Spinal cord (tissue), 10 donors: ENCODE measurements around the gene WDR73. TPM values are rescaled to one million over a fixed set of nuclear protein-coding genes. Genes with fewer than 3 reads are reported as not detected.

ENCODE experiments used
- DNase-seq, 6 donors: peaks; one replicate each; pipeline versions ENCODE4 v3.0.0 to v3.0.0-alpha.2; 2013 to 2015; ENCODE audit warnings: low spot score in 6 of 6, low read depth in 4 of 6
- H3K27ac ChIP-seq: one replicate; pipeline ENCODE4 v1.5.1; 2013; ENCODE audit warnings: low read depth, low read length, control low read depth
- H3K27me3 ChIP-seq: one replicate; pipeline ENCODE4 v1.6.1; 2013; ENCODE audit warnings: low read length; ENCODE audit not compliant: control insufficient read depth, insufficient read depth
- H3K36me3 ChIP-seq: one replicate; pipeline ENCODE4 v1.6.1; 2013; ENCODE audit warnings: low read length; ENCODE audit not compliant: control insufficient read depth, insufficient read depth
- H3K4me1 ChIP-seq: one replicate; pipeline ENCODE4 v1.6.1; 2013; ENCODE audit warnings: low read length; ENCODE audit not compliant: control insufficient read depth, insufficient read depth
- H3K4me3 ChIP-seq: one replicate; pipeline ENCODE4 v1.5.1; 2013; ENCODE audit warnings: low read depth, low read length, control low read depth
- H3K9me3 ChIP-seq: one replicate; pipeline ENCODE4 v1.6.1; 2013; ENCODE audit warnings: low read length; ENCODE audit not compliant: control insufficient read depth, insufficient read depth
- WGBS: methylation state at CpG from one replicate; pipeline ENCODE4 v1.1.5; 2013; ENCODE audit warnings: missing lambda C conversion rate; ENCODE audit not compliant: insufficient coverage; 5-methylcytosine and 5-hydroxymethylcytosine counted together
- polyA plus RNA-seq, 2 donors: library from polyadenylated mRNA; unstranded; fragments of 120-200 nt; gene quantifications; one replicate each; pipeline ENCODE4 v1.2.1, GENCODE V29; 2013; ENCODE audit not compliant: insufficient read length in 2 of 2
- total RNA-seq, 2 donors: library from RNA; depleted of rRNA in 1 of 2; stranded (reverse); fragments of 120-200 nt in 1 of 2; fragments of >200 nt in 1 of 2; gene quantifications; one replicate each; pipeline versions ENCODE4 v1.2.3 to v1.2.4, GENCODE V29; 2013 to 2014
- donor health status: healthy.

The WDR73 gene
- total and polyA plus RNA-seq, 4 donors: 20.2 to 35.2 (median 31.3) TPM

- no peaks in the 10 kb centered on the region for H3K27me3 ChIP-seq
- H3K27ac ChIP-seq: no peak overlapping the region
- no peak for DNase-seq
- H3K4me3 ChIP-seq: no peak overlapping the region
- no peaks in the 10 kb centered on the region for H3K9me3 ChIP-seq
- H3K36me3 ChIP-seq: peaks cover 34% of the 10 kb centered on the region
- peaks cover 5% of the 10 kb centered on the region for H3K4me1 ChIP-seq
- WGBS: no CpG with 5 or more reads among the region's 1 CpG
These were observed 45.3 kb downstream of the WDR73 start for GRCh38 chr15:84608707-84609284.

GRCh38 chr15:84606653-84607120 lies 47.4 kb downstream of the WDR73 start:
- no peak for DNase-seq
- Histone ChIP-seq H3K27ac (no peak overlapping the region), H3K9me3 (no peaks in the 10 kb centered on the region), H3K36me3 (peaks cover 34% of the 10 kb centered on the region), H3K27me3 (no peaks in the 10 kb centered on the region), H3K4me1 (peaks cover 14% of the 10 kb centered on the region), H3K4me3 (no peak overlapping the region)
- WGBS: 85% methylated on average over 5 of the region's 8 CpGs

GRCh38 chr15:84605554-84605882 lies 48.6 kb downstream of the WDR73 start:
- 100% methylated on average over 1 of the region's 2 CpGs for WGBS
- peaks cover 34% of the 10 kb centered on the region for H3K36me3 ChIP-seq
- no peaks in the 10 kb centered on the region for H3K27me3 ChIP-seq
- DNase-seq: no peak
- H3K27ac ChIP-seq: no peak overlapping the region
- H3K4me3 ChIP-seq: no peak overlapping the region
- H3K9me3 ChIP-seq: no peaks in the 10 kb centered on the region
- H3K4me1 ChIP-seq: peaks cover 21% of the 10 kb centered on the region

- H3K27me3 ChIP-seq: no peaks in the 10 kb centered on the region
- no peak overlapping the region for H3K27ac ChIP-seq
- no peak for DNase-seq
- WGBS: 79% methylated on average over 12 of the region's 19 CpGs
- no peaks in the 10 kb centered on the region for H3K9me3 ChIP-seq
- H3K4me3 ChIP-seq: no peak overlapping the region
- peaks cover 34% of the 10 kb centered on the region for H3K36me3 ChIP-seq
- H3K4me1 ChIP-seq: peaks cover 26% of the 10 kb centered on the region
These were observed 49.1 kb downstream of the WDR73 start for GRCh38 chr15:84604826-84605553.

GRCh38 chr15:84603630-84604379 lies 50.3 kb downstream of the WDR73 start:
- no peak overlapping the region for H3K27ac ChIP-seq
- H3K4me3 ChIP-seq: no peak overlapping the region
- H3K27me3 ChIP-seq: no peaks in the 10 kb centered on the region
- H3K9me3 ChIP-seq: no peaks in the 10 kb centered on the region
- peaks cover 28% of the 10 kb centered on the region for H3K36me3 ChIP-seq
- WGBS: 77% methylated on average over 14 of the region's 14 CpGs
- DNase-seq: no peak
- peaks cover 28% of the 10 kb centered on the region for H3K4me1 ChIP-seq

GRCh38 chr15:84601555-84601838 lies 52.6 kb downstream of the WDR73 start:
- H3K27me3 ChIP-seq: no peaks in the 10 kb centered on the region
- peaks cover 16% of the 10 kb centered on the region for H3K36me3 ChIP-seq
- H3K27ac ChIP-seq: no peak overlapping the region
- peak overlapping the region; percentile 96 for H3K4me3 ChIP-seq
- peak in 1 of 6 donors; percentile 26 for DNase-seq
- WGBS: 20% methylated on average over 1 of the region's 6 CpGs
- H3K4me1 ChIP-seq: peaks cover 28% of the 10 kb centered on the region
- H3K9me3 ChIP-seq: no peaks in the 10 kb centered on the region

- Histone ChIP-seq H3K36me3 (peaks cover 16% of the 10 kb centered on the region), H3K4me3 (peak within 1 kb of the TSS; percentile 96), H3K9me3 (no peaks in the 10 kb centered on the region), H3K4me1 (peaks cover 28% of the 10 kb centered on the region), H3K27me3 (no peaks in the 10 kb centered on the region), H3K27ac (peak within 1 kb of the TSS; percentile 76)
- WGBS: 0% methylated on average over 58 of the region's 68 CpGs
- DNase-seq: peak; percentile 87 to 98 (median 92)
These were observed 53.2 kb downstream of the WDR73 start, which contains the start of gene ZSCAN2 for GRCh38 chr15:84600687-84601554. ZSCAN2 (plus strand) TSS chr15:84601009; CDS start chr15:84603928, 2,919 bp downstream.

- peak in 4 of 6 donors; percentile 30 to 89 (median 64) for DNase-seq
- Histone ChIP-seq H3K4me1 (peaks cover 28% of the 10 kb centered on the region), H3K36me3 (peaks cover 13% of the 10 kb centered on the region), H3K4me3 (peak overlapping the region; percentile 96), H3K27me3 (no peaks in the 10 kb centered on the region), H3K9me3 (no peaks in the 10 kb centered on the region), H3K27ac (peak overlapping the region; percentile 71)
- WGBS: 0% methylated on average over 18 of the region's 20 CpGs
These were observed 53.8 kb downstream of the WDR73 start for GRCh38 chr15:84600331-84600686.

GRCh38 chr15:84599906-84600305 lies 54.2 kb downstream of the WDR73 start:
- Histone ChIP-seq H3K36me3 (peaks cover 9% of the 10 kb centered on the region), H3K27me3 (no peaks in the 10 kb centered on the region), H3K9me3 (no peaks in the 10 kb centered on the region), H3K4me1 (peaks cover 28% of the 10 kb centered on the region), H3K27ac (no peak overlapping the region), H3K4me3 (peak overlapping the region; percentile 96)
- no peak for DNase-seq
- 81% methylated on average over 9 of the region's 10 CpGs for WGBS
